Gastroesophageal sphincter (tissue), 4 donors: Measurements from ENCODE around the gene SEC24D. TPM values are rescaled to one million over a fixed set of nuclear protein-coding genes. Genes with fewer than 3 reads are reported as not detected.

ENCODE experiments used
- ATAC-seq: fragments of 150-250 bp; one replicate; pipeline ENCODE4 v1.9.1; 2016; ENCODE audit warnings: mild to moderate bottlenecking, moderate library complexity
- H3K27ac ChIP-seq, 4 donors: fragments of 200-600 bp; sonication (generic) in 3 of 4; 1 replicate in 3 of 4; 2 replicates in 1 of 4; pipeline ENCODE4 v1.5.1; 2016 to 2019
- H3K27me3 ChIP-seq: fragments of 200-600 bp; sonication (generic); one replicate; pipeline ENCODE4 v1.5.1; 2019
- H3K36me3 ChIP-seq, 2 donors: fragments of 200-600 bp; sonication (generic); one replicate each; pipeline ENCODE4 v1.5.1; 2019; ENCODE audit warnings: control low read depth in 1 of 2
- H3K4me1 ChIP-seq, 3 donors: fragments of 200-600 bp; sonication (generic); 1 replicate in 2 of 3; 2 replicates in 1 of 3; pipeline ENCODE4 v1.5.1; 2016 to 2019; ENCODE audit warnings: control low read depth in 2 of 3
- H3K4me3 ChIP-seq, 2 donors: fragments of 200-600 bp; sonication (generic); one replicate each; pipeline ENCODE4 v1.5.1; 2019; ENCODE audit warnings: mild to moderate bottlenecking in 1 of 2, moderate library complexity in 1 of 2
- H3K9me3 ChIP-seq, 3 donors: fragments of 200-600 bp; sonication (generic); one replicate each; pipeline ENCODE4 v1.5.1; 2017 to 2019; ENCODE audit warnings: control low read depth in 2 of 3
- EP300 ChIP-seq: sonication (generic); formaldehyde crosslinking; IDR thresholded peaks from one replicate; pipeline ENCODE4 v1.6.1; 2017; ENCODE audit warnings: antibody characterized with exemption, mild to moderate bottlenecking
- POLR2A ChIP-seq, 2 donors: fragments of 450-650 bp; IDR thresholded peaks; one replicate each; pipeline ENCODE4 v1.6.1; 2017; ENCODE audit warnings: antibody characterized with exemption in 2 of 2, mild to moderate bottlenecking in 2 of 2, moderate library complexity in 1 of 2
- POLR2AphosphoS5 ChIP-seq: sonication (generic); formaldehyde crosslinking; IDR thresholded peaks from one replicate; pipeline ENCODE4 v1.6.1; 2017; ENCODE audit warnings: antibody characterized with exemption
- WGBS, 2 donors: methylation state at CpG; one replicate each; pipeline ENCODE4 v1.1.5; 2018; ENCODE audit warnings: low coverage in 1 of 2; 5-methylcytosine and 5-hydroxymethylcytosine counted together
- total RNA-seq, 4 donors: library from RNA; depleted of rRNA; stranded (reverse); fragments of >200 nt; gene quantifications; one replicate each; pipeline ENCODE4 v1.1.0, GENCODE V29; 2016
- TF ChIP-seq, protein P1 (sequence below), 4 experiments: fragments of 200-600 bp in 2 of 4; fragments of 450-650 bp in 2 of 4; sonication (generic) in 1 of 4; IDR thresholded peaks; one replicate each; pipeline ENCODE4 v1.5.1; 2017 to 2019; ENCODE audit warnings: antibody characterized with exemption in 4 of 4, mild to moderate bottlenecking in 2 of 4, moderate library complexity in 2 of 4

Gene SEC24D
- total RNA-seq, 4 donors from 2014 or later, result 29.3 to 40.9 (median 33.2) TPM

GRCh38 chr4:118773429-118773792 lies 62.5 kb downstream of the SEC24D start:
- 33 to 51% methylated on average over 2 of the region's 2 CpGs for WGBS, 2 donors
- H3K27ac ChIP-seq, result peak overlapping the region; percentile 78 to 85 (median 81)
- H3K4me1 ChIP-seq, result peaks cover 14 to 82% (median 32%) of the 10 kb centered on the region in 3 donors
- TF ChIP-seq EP300 (no peak), POLR2AphosphoS5 (no peak)
- TF ChIP-seq, protein P1, sequence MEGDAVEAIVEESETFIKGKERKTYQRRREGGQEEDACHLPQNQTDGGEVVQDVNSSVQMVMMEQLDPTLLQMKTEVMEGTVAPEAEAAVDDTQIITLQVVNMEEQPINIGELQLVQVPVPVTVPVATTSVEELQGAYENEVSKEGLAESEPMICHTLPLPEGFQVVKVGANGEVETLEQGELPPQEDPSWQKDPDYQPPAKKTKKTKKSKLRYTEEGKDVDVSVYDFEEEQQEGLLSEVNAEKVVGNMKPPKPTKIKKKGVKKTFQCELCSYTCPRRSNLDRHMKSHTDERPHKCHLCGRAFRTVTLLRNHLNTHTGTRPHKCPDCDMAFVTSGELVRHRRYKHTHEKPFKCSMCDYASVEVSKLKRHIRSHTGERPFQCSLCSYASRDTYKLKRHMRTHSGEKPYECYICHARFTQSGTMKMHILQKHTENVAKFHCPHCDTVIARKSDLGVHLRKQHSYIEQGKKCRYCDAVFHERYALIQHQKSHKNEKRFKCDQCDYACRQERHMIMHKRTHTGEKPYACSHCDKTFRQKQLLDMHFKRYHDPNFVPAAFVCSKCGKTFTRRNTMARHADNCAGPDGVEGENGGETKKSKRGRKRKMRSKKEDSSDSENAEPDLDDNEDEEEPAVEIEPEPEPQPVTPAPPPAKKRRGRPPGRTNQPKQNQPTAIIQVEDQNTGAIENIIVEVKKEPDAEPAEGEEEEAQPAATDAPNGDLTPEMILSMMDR (IDR thresholded peaks at IDR 0.05), result no peak
- H3K9me3 ChIP-seq, result no peaks in the 10 kb centered on the region
- no peaks in the 10 kb centered on the region for H3K36me3 ChIP-seq
- ATAC-seq, result no peak
- H3K27me3 ChIP-seq, result no peaks in the 10 kb centered on the region
- no peak overlapping the region for H3K4me3 ChIP-seq

GRCh38 chr4:118772767-118773428 lies 63.0 kb downstream of the SEC24D start:
- Histone ChIP-seq H3K36me3 (no peaks in the 10 kb centered on the region), H3K4me3 (peak overlapping the region; percentile 1 to 19)
- WGBS, 2 donors, result 12 to 13% methylated on average over 3 of the region's 3 CpGs

GRCh38 chr4:118772081-118772766 lies 63.7 kb downstream of the SEC24D start:
- H3K4me3 ChIP-seq, result peak overlapping the region; percentile 1 to 19
- H3K27me3 ChIP-seq, result no peaks in the 10 kb centered on the region
- H3K36me3 ChIP-seq, result peaks cover 0 to 3% of the 10 kb centered on the region in 2 donors
- H3K9me3 ChIP-seq, result no peaks in the 10 kb centered on the region
- 10 to 15% methylated on average over 4 to 7 of the region's 7 CpGs for WGBS, 2 donors
- TF ChIP-seq EP300 (no peak), POLR2AphosphoS5 (peak; percentile 19)
- TF ChIP-seq, protein P1 (IDR thresholded peaks at IDR 0.05), result peak; percentile 48 to 70 (median 68)
- peak; percentile 56 for ATAC-seq
- peak overlapping the region; percentile 78 to 85 (median 81) for H3K27ac ChIP-seq
- peaks cover 14 to 82% (median 32%) of the 10 kb centered on the region in 3 donors for H3K4me1 ChIP-seq

More at GRCh38 chr4:118772767-118773428, 63.0 kb downstream of the SEC24D start:
- TF ChIP-seq EP300 (no peak), POLR2AphosphoS5 (no peak), POLR2A (IDR thresholded peaks at IDR 0.05) (no peak)
- TF ChIP-seq, protein P1 (IDR thresholded peaks at IDR 0.05), result no peak
- Histone ChIP-seq H3K9me3 (no peaks in the 10 kb centered on the region), H3K27ac (peak overlapping the region; percentile 78 to 85 (median 81)), H3K4me1 (peaks cover 14 to 82% (median 32%) of the 10 kb centered on the region in 3 donors), H3K27me3 (no peaks in the 10 kb centered on the region)
- ATAC-seq, result peak; percentile 25

DNA sequence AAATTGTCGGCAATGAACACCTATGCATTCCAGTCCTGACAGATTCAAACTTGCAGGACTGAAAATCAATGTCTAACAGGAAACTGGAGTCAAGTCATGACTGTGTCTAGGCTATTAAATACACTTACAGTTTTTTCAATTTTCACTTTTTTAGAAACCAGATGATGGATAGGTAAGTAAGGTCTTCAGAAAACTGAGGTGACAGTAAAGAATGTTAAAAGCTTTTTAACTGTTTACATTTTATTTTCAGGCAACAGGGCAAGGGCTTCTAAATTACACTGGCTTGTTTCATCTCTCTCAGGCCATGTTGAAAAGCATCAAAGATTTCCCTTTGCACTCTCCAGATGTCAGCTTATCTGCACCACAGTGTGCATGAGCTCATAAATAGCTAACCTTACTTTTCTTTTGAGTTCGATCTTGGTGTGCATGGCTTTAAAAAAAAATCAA lies 65.2 kb downstream of the SEC24D start:
- Histone ChIP-seq H3K9me3 (no peaks in the 10 kb centered on the region), H3K36me3 (peaks cover 0 to 13% of the 10 kb centered on the region in 2 donors), H3K27ac (peak overlapping the region; percentile 78 to 85 (median 81)), H3K4me3 (no peak overlapping the region), H3K27me3 (no peaks in the 10 kb centered on the region), H3K4me1 (peaks cover 15 to 84% (median 40%) of the 10 kb centered on the region in 3 donors)
- WGBS, 2 donors, result 34 to 38% methylated on average over 2 of the region's 2 CpGs
- TF ChIP-seq EP300 (no peak), POLR2A (IDR thresholded peaks at IDR 0.05) (no peak), POLR2AphosphoS5 (peak; percentile 14)
- TF ChIP-seq, protein P1 (IDR thresholded peaks at IDR 0.05), result no peak
- no peak for ATAC-seq
